Uterus (tissue), 2 donors: Measurements from ENCODE around the gene ZYX.

Experiments used
- CTCF ChIP-seq, 4 experiments: fragments of 200-600 bp in 2 of 4; fragments of 450-650 bp in 2 of 4; sonication (generic) in 2 of 4; IDR thresholded peaks; one replicate each; pipeline ENCODE4 v1.5.1; 2016 to 2019; ENCODE audit warnings: antibody characterized with exemption in 4 of 4, mild to moderate bottlenecking in 2 of 4, moderate library complexity in 1 of 4
- POLR2A ChIP-seq, 2 donors: fragments of 450-650 bp; IDR thresholded peaks; one replicate each; pipeline ENCODE4 v1.6.1; 2016; ENCODE audit warnings: antibody characterized with exemption in 2 of 2, mild to moderate bottlenecking in 1 of 2, moderate library complexity in 1 of 2

DNA sequence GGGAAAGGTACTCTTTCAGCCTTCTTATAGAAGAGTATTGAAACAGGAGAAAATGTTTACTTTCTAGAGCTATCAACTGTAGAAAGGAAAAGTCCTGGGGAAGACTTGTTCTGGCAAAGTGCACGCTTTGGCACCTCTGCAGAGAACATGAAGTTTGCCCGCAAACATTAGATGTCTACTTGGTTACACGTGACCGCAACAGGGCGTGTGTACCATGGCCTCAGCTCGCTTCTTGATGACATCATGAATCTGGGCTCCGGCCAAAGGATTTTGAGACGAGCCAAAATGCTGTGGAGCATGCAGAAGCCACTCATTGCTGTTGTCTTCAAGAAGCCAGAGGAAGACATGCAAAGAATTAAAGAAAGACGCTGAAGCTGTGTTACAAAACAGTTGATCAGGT lies 53.5 kb downstream of the ZYX start:
- no peak for TF ChIP-seq POLR2A (IDR thresholded peaks at IDR 0.05)
- TF ChIP-seq CTCF (IDR thresholded peaks at IDR 0.05), result no peak
